HCT116 (cell line): Measurements from ENCODE around the gene MYRF. TPM values are rescaled to one million over a fixed set of nuclear protein-coding genes. Genes with fewer than 3 reads are reported as not detected.

Source experiments
- ATAC-seq: fragments of 200-7000 bp; cut with Tn5 transposase; 2 replicates; pipeline ENCODE4 v1.9.1; 2020; ENCODE audit warnings: mild to moderate bottlenecking, moderate library complexity
- BruUV-seq: library from RNA; stranded (reverse); fragments of 400-500 nt; replicated peaks from 2 replicates; lab custom pipeline; 2021; lab: Mats Ljungman, UMichigan
- CTCF ChIA-PET: fragments of 300-600 bp; sonication (Branson Sonifier 250); formaldehyde crosslinking; loops from one replicate; lab custom pipeline; 2021; ENCODE audit warnings: antibody characterized with exemption; lab: Charles Lee
- POLR2A ChIA-PET: fragments of 300-600, 350-600 bp; sonication (Branson Sonifier 250); formaldehyde crosslinking; loops from one replicate; lab custom pipeline; 2021; ENCODE audit warnings: antibody characterized with exemption; lab: Charles Lee
- RAD21 ChIA-PET, 2 experiments: fragments of 300-600 bp; sonication (Branson Sonifier 250); formaldehyde crosslinking; loops; one replicate each; lab custom pipeline; 2023; ENCODE audit warnings: low total read pairs in 2 of 2; ENCODE audit not compliant: uncharacterized antibody in 2 of 2, unreplicated experiment in 2 of 2, low non-redundant PET in 1 of 2; lab: Charles Lee
- DNase-seq: peaks from one replicate; pipeline ENCODE4 v3.0.0-alpha.2; 2010; ENCODE audit warnings: low read depth, low spot score
- H2AFZ ChIP-seq: fragments of 200-600 bp; shearing (Covaris generic), sonication (generic); 2 replicates; pipeline ENCODE4 v1.6.1; 2017; ENCODE audit warnings: low read depth, mixed run types, mixed read lengths, antibody characterized with exemption, low read length; ENCODE audit not compliant: poor library complexity, severe bottlenecking
- H3K27ac ChIP-seq: 2 replicates; pipeline ENCODE4 v1.5.1; 2012; ENCODE audit warnings: low read depth, low read length
- H3K27me3 ChIP-seq: fragments of 200-600 bp; sonication (generic); 2 replicates; pipeline ENCODE4 v1.6.1; 2016; ENCODE audit warnings: mixed run types, low read length, mixed read lengths; ENCODE audit not compliant: insufficient read depth
- H3K36me3 ChIP-seq, 2 experiments: fragments of 200-500 bp in 1 of 2; fragments of 200-600 bp in 1 of 2; sonication (Bioruptor generic) in 1 of 2; sonication (generic) in 1 of 2; 2 replicates each; pipeline versions ENCODE4 v1.5.1 to v1.6.1; 2014 to 2016; ENCODE audit warnings: low read length in 2 of 2, inconsistent platforms in 1 of 2, mixed read lengths in 1 of 2, mixed run types in 1 of 2; ENCODE audit not compliant: insufficient read depth in 2 of 2, control insufficient read depth in 1 of 2
- H3K4me1 ChIP-seq, 2 experiments: fragments of 200-600 bp in 1 of 2; sonication (generic) in 1 of 2; 2 replicates each; pipeline versions ENCODE4 v1.5.1 to v1.6.1; 2012 to 2017; ENCODE audit warnings: low read length in 2 of 2, inconsistent platforms in 1 of 2, mild to moderate bottlenecking in 1 of 2, mixed read lengths in 1 of 2, mixed run types in 1 of 2, moderate library complexity in 1 of 2; ENCODE audit not compliant: insufficient read depth in 2 of 2, control insufficient read depth in 1 of 2
- H3K4me2 ChIP-seq: fragments of 200-600 bp; sonication (generic); 2 replicates; pipeline ENCODE4 v1.6.1; 2017; ENCODE audit warnings: mixed run types, low read length, mixed read lengths
- H3K4me3 ChIP-seq, 2 experiments: fragments of 200-600 bp in 1 of 2; sonication (generic) in 1 of 2; replicated peaks in 1 of 2; 2 replicates each; pipeline ENCODE4 v1.5.1; 2011 to 2016; ENCODE audit warnings: low read length in 2 of 2, control low read depth in 1 of 2, low read depth in 1 of 2, mild to moderate bottlenecking in 1 of 2, mixed read lengths in 1 of 2, mixed run types in 1 of 2
- H3K79me2 ChIP-seq: fragments of 200-600 bp; sonication (generic); 2 replicates; pipeline ENCODE4 v1.6.1; 2017; ENCODE audit warnings: mild to moderate bottlenecking, mixed run types, low read length, moderate library complexity, mixed read lengths; ENCODE audit not compliant: insufficient read depth
- H3K9ac ChIP-seq: fragments of 200-600 bp; sonication (generic); 2 replicates; pipeline ENCODE4 v1.6.1; 2016; ENCODE audit warnings: low read length, mixed read lengths
- H3K9me2 ChIP-seq: fragments of 200-600 bp; sonication (generic), shearing (Covaris generic); 2 replicates; pipeline ENCODE4 v1.6.1; 2017; ENCODE audit warnings: mixed run types, mild to moderate bottlenecking, moderate library complexity; ENCODE audit not compliant: insufficient read depth
- H3K9me3 ChIP-seq, 2 experiments: fragments of 200-500 bp in 1 of 2; fragments of 200-600 bp in 1 of 2; sonication (Bioruptor generic) in 1 of 2; sonication (generic) in 1 of 2; 2 replicates each; pipeline ENCODE4 v1.6.1; 2014 to 2017; ENCODE audit warnings: low read length in 2 of 2, mixed read lengths in 2 of 2, inconsistent platforms in 1 of 2, low read depth in 1 of 2, mild to moderate bottlenecking in 1 of 2, mixed run types in 1 of 2, moderate library complexity in 1 of 2; ENCODE audit not compliant: control insufficient read depth in 1 of 2, insufficient read depth in 1 of 2
- H4K20me1 ChIP-seq: fragments of 200-600 bp; sonication (generic), shearing (Covaris generic); 2 replicates; pipeline ENCODE4 v1.6.1; 2017; ENCODE audit warnings: mixed run types, mild to moderate bottlenecking, moderate library complexity; ENCODE audit not compliant: insufficient read depth
- CTCF ChIP-seq, 3 experiments: fragments of 200-600 bp in 1 of 3; sonication (generic) in 1 of 3; IDR thresholded peaks in 2 of 3; conservative IDR thresholded peaks in 1 of 3; 2 replicates each; pipeline ENCODE4 v1.5.1; 2012 to 2017; ENCODE audit warnings: low read depth in 2 of 3, low read length in 2 of 3, antibody characterized with exemption in 1 of 3, borderline replicate concordance in 1 of 3, control low read depth in 1 of 3, mild to moderate bottlenecking in 1 of 3, mixed read lengths in 1 of 3, mixed run types in 1 of 3, moderate library complexity in 1 of 3; ENCODE audit not compliant: insufficient read depth in 1 of 3
- EZH2 ChIP-seq: fragments of 200-600 bp; sonication (generic); IDR thresholded peaks from 2 replicates; pipeline ENCODE4 v1.6.1; 2017; ENCODE audit warnings: antibody characterized with exemption, mixed run types
- EZH2phosphoT487 ChIP-seq: fragments of 200-600 bp; IDR thresholded peaks from 2 replicates; pipeline ENCODE4 v1.6.1; 2018; ENCODE audit warnings: antibody characterized with exemption, borderline replicate concordance
- JUND ChIP-seq: IDR thresholded peaks from 2 replicates; pipeline ENCODE4 v1.6.1; 2012
- POLR2AphosphoS5 ChIP-seq: IDR thresholded peaks from 2 replicates; pipeline ENCODE4 v1.6.1; 2011; ENCODE audit warnings: mild to moderate bottlenecking, low read depth, low read length, moderate library complexity
- RAD21 ChIP-seq: IDR thresholded peaks from 2 replicates; pipeline ENCODE4 v1.6.1; 2012; ENCODE audit warnings: low read depth, mild to moderate bottlenecking
- SIN3A ChIP-seq: IDR thresholded peaks from 2 replicates; pipeline ENCODE4 v1.6.1; 2012; ENCODE audit warnings: low read depth
- SP1 ChIP-seq: IDR thresholded peaks from 2 replicates; pipeline ENCODE4 v1.6.1; 2012; ENCODE audit warnings: low read depth
- SRF ChIP-seq: IDR thresholded peaks from 2 replicates; pipeline ENCODE4 v1.6.1; 2012; ENCODE audit warnings: low read depth
- YY1 ChIP-seq: IDR thresholded peaks from 2 replicates; pipeline ENCODE4 v1.6.1; 2011; ENCODE audit warnings: low read length, low read depth, moderate library complexity, mild to moderate bottlenecking; ENCODE audit not compliant: insufficient replicate concordance; ENCODE audit errors: extremely low read depth
- ZNF274 ChIP-seq: fragments of 200-500 bp; sonication (Bioruptor generic); IDR thresholded peaks from 2 replicates; pipeline ENCODE4 v1.6.1; 2014; ENCODE audit warnings: mild to moderate bottlenecking, low read depth, low read length, inconsistent platforms
- intact Hi-C: fragments of 100-400 bp; cut with micrococcal nuclease; formaldehyde crosslinking; loops from 2 replicates; pipeline ENCODE4 v1.10.0; 2022
- total RNA-seq: library from RNA; stranded (reverse); gene quantifications from one replicate; pipeline ENCODE4 v1.2.1, GENCODE V29; 2021; ENCODE audit not compliant: unreplicated experiment

Gene MYRF
- total RNA-seq, 1 experiment from 2014 or later: 52.3 TPM

- TF ChIP-seq SRF: no peak
Observed at GRCh38 chr11:61732705-61733104, 19.7 kb upstream of the MYRF start (continued).

DNA sequence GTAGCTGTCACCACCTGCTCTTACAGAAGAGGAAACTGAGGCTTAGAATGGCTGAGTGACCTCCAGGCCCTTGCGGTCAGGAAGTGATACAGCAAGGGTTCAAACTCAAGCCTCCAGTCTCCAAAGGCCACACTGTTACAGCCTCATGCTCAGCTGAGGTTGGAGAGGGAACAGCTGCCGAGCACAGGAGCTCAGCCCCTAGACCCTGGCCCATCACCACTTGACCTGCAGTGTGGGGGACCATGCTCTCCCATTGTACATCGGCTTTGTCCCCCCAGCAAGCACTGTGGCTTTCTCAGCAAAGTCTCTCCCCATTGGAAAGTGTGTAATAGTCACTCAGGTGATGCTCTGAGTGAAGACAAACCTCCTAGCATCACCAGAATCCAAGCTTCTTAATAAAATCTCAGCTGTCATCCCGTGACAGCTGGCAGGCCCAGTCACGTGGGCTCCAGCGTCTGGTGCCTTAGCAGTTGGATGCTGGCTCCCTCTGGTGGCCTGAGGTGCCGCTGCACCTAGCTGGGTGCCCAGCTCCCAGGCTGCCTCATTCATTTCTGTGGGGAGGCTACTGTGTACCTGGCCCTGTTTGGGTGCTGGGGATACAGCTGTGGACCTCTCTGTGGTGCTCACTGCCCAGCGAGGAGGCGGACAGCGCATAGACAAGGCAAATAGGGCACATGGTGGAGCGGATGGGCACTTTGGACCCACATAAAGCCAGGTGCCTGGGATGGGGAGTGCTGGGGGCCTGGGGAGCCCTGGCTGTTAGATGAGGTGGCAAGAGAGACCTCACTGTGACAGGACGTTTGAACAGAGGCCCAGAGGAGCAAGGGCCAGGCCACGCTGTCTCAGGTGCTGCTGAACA is 19.1 kb upstream of the MYRF start:
- H3K4me1 ChIP-seq: peaks cover 29 to 43% of the 10 kb centered on the region in 2 experiments
- H3K79me2 ChIP-seq: no peaks in the 10 kb centered on the region
- H2AFZ ChIP-seq: no peak overlapping the region
- no peaks in the 10 kb centered on the region for H4K20me1 ChIP-seq
- RAD21 ChIA-PET: interaction anchor here (0.6 to 1.4 kb wide), 6 partner anchors 55 to 287 kb away, joined by 3 to 10 read pairs (median 4); no protein-coding TSS in a partner anchor
- no peak overlapping the region for H3K4me2 ChIP-seq
- H3K27me3 ChIP-seq: no peaks in the 10 kb centered on the region
- no TSS peak for BruUV-seq
- DNase-seq: peak; percentile 63
- H3K4me3 ChIP-seq: no peak overlapping the region
- H3K9me3 ChIP-seq: no peaks in the 10 kb centered on the region
- POLR2A ChIA-PET: interaction anchor here (0.9 kb wide), 1 partner anchor 15 kb away, joined by 3 read pairs; no protein-coding TSS in a partner anchor
- peak; percentile 69 for ATAC-seq
- no peaks in the 10 kb centered on the region for H3K36me3 ChIP-seq
- TF ChIP-seq ZNF274 (no peak), YY1 (peak; percentile 23), EZH2phosphoT487 (no peak), RAD21 (peak; percentile 98), CTCF (IDR thresholded peaks at IDR 0.05 in 2 of 3, conservative IDR thresholded peaks at IDR 0.05 in 1 of 3; ENCODE audit: borderline replicate concordance in 1 of 3, insufficient read depth in 1 of 3, low read depth in 2 of 3, low read length in 2 of 3) (peak; percentile 95 to 99 (median 99)), SRF (no peak), POLR2AphosphoS5 (no peak), EZH2 (no peak), JUND (no peak), SP1 (no peak), SIN3A (no peak)
- TF ChIP-seq, all 23 proteins: peak for 3
- intact Hi-C loops: loop anchor here (1.0 kb wide), 1 partner anchor 54 kb away; no protein-coding TSS in a partner anchor
- no peak overlapping the region for H3K27ac ChIP-seq
- H3K9me2 ChIP-seq: no peaks in the 10 kb centered on the region
- 0 out of 2 replicates have a peak overlapping the region, but pooled peaks have one; percentile 25 for H3K9ac ChIP-seq
- CTCF ChIA-PET: interaction anchor here (0.6 to 1.9 kb wide), 25 partner anchors 9 to 375 kb away, joined by 3 to 20 read pairs (median 5); no protein-coding TSS in a partner anchor
